ENCODE measurements around the gene AUNIP.

Gene AUNIP

GRCh38 chr1:25795946-25796810, 63.1 kb downstream of the AUNIP start:
- H3K4me2 ChIP-seq (ENCODE audit: insufficient read depth, low read length, poor library complexity, severe bottlenecking) = no peak overlapping the region
- H4K8ac ChIP-seq (ENCODE audit: low read depth, low read length) = no peak overlapping the region
- peak overlapping the region; percentile 26 for H2AFZ ChIP-seq (ENCODE audit: low read length)
- no peak overlapping the region for H3K4ac ChIP-seq (ENCODE audit: low read length)
- H3K4me1 ChIP-seq (ENCODE audit: control insufficient read depth in 2 of 2, insufficient read depth in 1 of 2, low read depth in 1 of 2, low read length in 2 of 2) = peaks cover 11 to 28% of the 10 kb centered on the region in 2 donors
- WGBS, 2 donors (ENCODE audit: extremely low coverage in 2 of 2, insufficient read length in 2 of 2, insufficient replicate concordance in 1 of 2) = no CpG with 5 or more reads among the region's 22 CpGs
- H2AK5ac ChIP-seq (ENCODE audit: low read depth, low read length) = no peak overlapping the region
- no peak overlapping the region for H2BK120ac ChIP-seq (ENCODE audit: low read depth, low read length)
- no peak overlapping the region for H2BK5ac ChIP-seq (ENCODE audit: low read length)
- no peak for DNase-seq (ENCODE audit: low spot score)
- no peak overlapping the region for H3K27ac ChIP-seq (replicated peaks; ENCODE audit: low read length)
- H2BK12ac ChIP-seq (ENCODE audit: low read length) = no peak overlapping the region
- H3K14ac ChIP-seq (ENCODE audit: low read length) = no peak overlapping the region
- H3K9ac ChIP-seq (ENCODE audit: low read depth, low read length, poor library complexity) = no peak overlapping the region
- no peak overlapping the region for H3K23ac ChIP-seq (ENCODE audit: low read depth, low read length, poor library complexity)
- H3K27me3 ChIP-seq (ENCODE audit: control insufficient read depth in 3 of 3, insufficient read depth in 3 of 3, low read depth in 1 of 3, low read length in 3 of 3) = no peaks in the 10 kb centered on the region
- no peak overlapping the region for H4K91ac ChIP-seq (ENCODE audit: low read depth, low read length, poor library complexity)
- H3K36me3 ChIP-seq (replicated peaks in 1 of 2; ENCODE audit: control insufficient read depth in 2 of 2, insufficient read depth in 2 of 2, low read length in 2 of 2) = no peaks in the 10 kb centered on the region
- H2BK15ac ChIP-seq (ENCODE audit: low read length) = no peak overlapping the region
- no peaks in the 10 kb centered on the region for H3K9me3 ChIP-seq (replicated peaks in 1 of 2; ENCODE audit: control insufficient read depth in 2 of 2, insufficient read depth in 1 of 2, low read depth in 1 of 2, low read length in 2 of 2)
- no peak overlapping the region for H3K4me3 ChIP-seq (ENCODE audit: low read length in 2 of 2)
- H3K79me1 ChIP-seq (ENCODE audit: low read depth, low read length) = no peaks in the 10 kb centered on the region
- no peak overlapping the region for H3K18ac ChIP-seq (ENCODE audit: low read length)

GRCh38 chr1:25795211-25795610, 64.0 kb downstream of the AUNIP start:
- Histone ChIP-seq H3K27me3 (ENCODE audit: control insufficient read depth in 3 of 3, insufficient read depth in 3 of 3, low read depth in 1 of 3, low read length in 3 of 3) (no peaks in the 10 kb centered on the region), H2BK15ac (ENCODE audit: low read length) (no peak overlapping the region), H3K9ac (ENCODE audit: low read depth, low read length, poor library complexity) (no peak overlapping the region), H3K4me3 (ENCODE audit: low read length in 2 of 2) (no peak overlapping the region), H3K27ac (replicated peaks; ENCODE audit: low read length) (no peak overlapping the region), H2BK12ac (ENCODE audit: low read length) (no peak overlapping the region), H3K23ac (ENCODE audit: low read depth, low read length, poor library complexity) (no peak overlapping the region), H3K14ac (ENCODE audit: low read length) (no peak overlapping the region), H4K91ac (ENCODE audit: low read depth, low read length, poor library complexity) (no peak overlapping the region), H3K4me1 (ENCODE audit: control insufficient read depth in 2 of 2, insufficient read depth in 1 of 2, low read depth in 1 of 2, low read length in 2 of 2) (peaks cover 5 to 27% of the 10 kb centered on the region in 2 donors), H3K9me3 (replicated peaks in 1 of 2; ENCODE audit: control insufficient read depth in 2 of 2, insufficient read depth in 1 of 2, low read depth in 1 of 2, low read length in 2 of 2) (no peaks in the 10 kb centered on the region), H3K4me2 (ENCODE audit: insufficient read depth, low read length, poor library complexity, severe bottlenecking) (no peak overlapping the region), H3K79me1 (ENCODE audit: low read depth, low read length) (no peaks in the 10 kb centered on the region), H2AFZ (ENCODE audit: low read length) (no peak overlapping the region), H4K8ac (ENCODE audit: low read depth, low read length) (no peak overlapping the region), H3K4ac (ENCODE audit: low read length) (no peak overlapping the region), H2BK5ac (ENCODE audit: low read length) (no peak overlapping the region), H3K36me3 (replicated peaks in 1 of 2; ENCODE audit: control insufficient read depth in 2 of 2, insufficient read depth in 2 of 2, low read length in 2 of 2) (no peaks in the 10 kb centered on the region), H2BK120ac (ENCODE audit: low read depth, low read length) (no peak overlapping the region), H2AK5ac (ENCODE audit: low read depth, low read length) (no peak overlapping the region), H3K18ac (ENCODE audit: low read length) (no peak overlapping the region)
- WGBS, 2 donors (ENCODE audit: extremely low coverage in 2 of 2, insufficient read length in 2 of 2, insufficient replicate concordance in 1 of 2) = no CpG with 5 or more reads among the region's 2 CpGs
- no peak for DNase-seq (ENCODE audit: low spot score)

- Histone ChIP-seq H3K23ac (ENCODE audit: low read depth, low read length, poor library complexity) (no peak overlapping the region), H3K4me1 (ENCODE audit: control insufficient read depth in 2 of 2, insufficient read depth in 1 of 2, low read depth in 1 of 2, low read length in 2 of 2) (peaks cover 5 to 22% of the 10 kb centered on the region in 2 donors), H3K14ac (ENCODE audit: low read length) (no peak overlapping the region), H3K4me2 (ENCODE audit: insufficient read depth, low read length, poor library complexity, severe bottlenecking) (no peak overlapping the region), H3K4me3 (ENCODE audit: low read length in 2 of 2) (no peak overlapping the region), H3K9ac (ENCODE audit: low read depth, low read length, poor library complexity) (no peak overlapping the region), H4K8ac (ENCODE audit: low read depth, low read length) (no peak overlapping the region), H4K91ac (ENCODE audit: low read depth, low read length, poor library complexity) (no peak overlapping the region), H2BK12ac (ENCODE audit: low read length) (no peak overlapping the region), H3K36me3 (replicated peaks in 1 of 2; ENCODE audit: control insufficient read depth in 2 of 2, insufficient read depth in 2 of 2, low read length in 2 of 2) (no peaks in the 10 kb centered on the region), H3K79me1 (ENCODE audit: low read depth, low read length) (no peaks in the 10 kb centered on the region), H3K27me3 (ENCODE audit: control insufficient read depth in 3 of 3, insufficient read depth in 3 of 3, low read depth in 1 of 3, low read length in 3 of 3) (no peaks in the 10 kb centered on the region), H2AK5ac (ENCODE audit: low read depth, low read length) (no peak overlapping the region), H3K9me3 (replicated peaks in 1 of 2; ENCODE audit: control insufficient read depth in 2 of 2, insufficient read depth in 1 of 2, low read depth in 1 of 2, low read length in 2 of 2) (no peaks in the 10 kb centered on the region), H3K27ac (replicated peaks; ENCODE audit: low read length) (no peak overlapping the region), H2BK120ac (ENCODE audit: low read depth, low read length) (no peak overlapping the region), H3K4ac (ENCODE audit: low read length) (no peak overlapping the region), H2AFZ (ENCODE audit: low read length) (no peak overlapping the region), H2BK15ac (ENCODE audit: low read length) (no peak overlapping the region), H3K18ac (ENCODE audit: low read length) (no peak overlapping the region), H2BK5ac (ENCODE audit: low read length) (no peak overlapping the region)
- WGBS, 2 donors (ENCODE audit: extremely low coverage in 2 of 2, insufficient read length in 2 of 2, insufficient replicate concordance in 1 of 2) = no CpG with 5 or more reads among the region's 8 CpGs
- no peak for DNase-seq (ENCODE audit: low spot score)
Measured at GRCh38 chr1:25794325-25794724, 64.9 kb downstream of the AUNIP start.

GRCh38 chr1:25793585-25794170, 65.6 kb downstream of the AUNIP start:
- Histone ChIP-seq H3K27ac (replicated peaks; ENCODE audit: low read length) (no peak overlapping the region), H3K9ac (ENCODE audit: low read depth, low read length, poor library complexity) (no peak overlapping the region), H3K4ac (ENCODE audit: low read length) (no peak overlapping the region), H2BK5ac (ENCODE audit: low read length) (no peak overlapping the region), H3K23ac (ENCODE audit: low read depth, low read length, poor library complexity) (no peak overlapping the region), H2BK12ac (ENCODE audit: low read length) (no peak overlapping the region), H3K27me3 (ENCODE audit: control insufficient read depth in 3 of 3, insufficient read depth in 3 of 3, low read depth in 1 of 3, low read length in 3 of 3) (no peaks in the 10 kb centered on the region), H2AFZ (ENCODE audit: low read length) (no peak overlapping the region), H3K4me2 (ENCODE audit: insufficient read depth, low read length, poor library complexity, severe bottlenecking) (no peak overlapping the region), H3K79me1 (ENCODE audit: low read depth, low read length) (no peaks in the 10 kb centered on the region), H3K4me1 (ENCODE audit: control insufficient read depth in 2 of 2, insufficient read depth in 1 of 2, low read depth in 1 of 2, low read length in 2 of 2) (peaks cover 5 to 19% of the 10 kb centered on the region in 2 donors), H3K36me3 (replicated peaks in 1 of 2; ENCODE audit: control insufficient read depth in 2 of 2, insufficient read depth in 2 of 2, low read length in 2 of 2) (no peaks in the 10 kb centered on the region), H2BK120ac (ENCODE audit: low read depth, low read length) (no peak overlapping the region), H2BK15ac (ENCODE audit: low read length) (no peak overlapping the region), H3K9me3 (replicated peaks in 1 of 2; ENCODE audit: control insufficient read depth in 2 of 2, insufficient read depth in 1 of 2, low read depth in 1 of 2, low read length in 2 of 2) (no peaks in the 10 kb centered on the region), H3K4me3 (ENCODE audit: low read length in 2 of 2) (no peak overlapping the region), H4K91ac (ENCODE audit: low read depth, low read length, poor library complexity) (no peak overlapping the region), H4K8ac (ENCODE audit: low read depth, low read length) (no peak overlapping the region), H3K14ac (ENCODE audit: low read length) (no peak overlapping the region), H2AK5ac (ENCODE audit: low read depth, low read length) (no peak overlapping the region), H3K18ac (ENCODE audit: low read length) (no peak overlapping the region)
- DNase-seq (ENCODE audit: low spot score) = no peak
- WGBS, 2 donors (ENCODE audit: extremely low coverage in 2 of 2, insufficient read length in 2 of 2, insufficient replicate concordance in 1 of 2) = no CpG with 5 or more reads among the region's 7 CpGs
